GM18505 (cell line): ENCODE results near the gene SKI.

Experiments
- ATAC-seq: cut with Tn5 transposase; IDR thresholded peaks from one replicate; pipeline ENCODE4 v1.9.1; 2021; ENCODE audit not compliant: unreplicated experiment
- POLR2A ChIP-seq: IDR thresholded peaks from 4 replicates; pipeline ENCODE4 v1.6.1; 2011; ENCODE audit warnings: borderline replicate concordance; ENCODE audit not compliant: insufficient read depth, insufficient read length; ENCODE audit errors: extremely low read depth

SKI gene

GRCh38 chr1:2275796-2276536 is 47.8 kb downstream of the SKI start:
- no peak for ATAC-seq
- no peak for TF ChIP-seq POLR2A

GRCh38 chr1:2276803-2277580 is 48.9 kb downstream of the SKI start:
- no peak for TF ChIP-seq POLR2A
- ATAC-seq = no peak

GRCh38 chr1:2277741-2278488 is 49.8 kb downstream of the SKI start:
- TF ChIP-seq POLR2A = no peak
- no peak for ATAC-seq

- no peak for TF ChIP-seq POLR2A
- no peak for ATAC-seq
Measured at GRCh38 chr1:2278591-2279209, 50.6 kb downstream of the SKI start.

GRCh38 chr1:2279210-2279639 is 51.1 kb downstream of the SKI start:
- TF ChIP-seq POLR2A = no peak
- ATAC-seq = no peak

- no peak for TF ChIP-seq POLR2A
- no peak for ATAC-seq
Measured at GRCh38 chr1:2279817-2280216, 51.7 kb downstream of the SKI start.

GRCh38 chr1:2282556-2283270 is 54.6 kb downstream of the SKI start:
- ATAC-seq = no peak
- TF ChIP-seq POLR2A = no peak

- no peak for ATAC-seq
- TF ChIP-seq POLR2A = no peak
Measured at GRCh38 chr1:2283371-2283990, 55.4 kb downstream of the SKI start.

- TF ChIP-seq POLR2A = no peak
- no peak for ATAC-seq
Measured at GRCh38 chr1:2283991-2284895, 56.1 kb downstream of the SKI start.

- no peak for TF ChIP-seq POLR2A
- ATAC-seq = no peak
Measured at GRCh38 chr1:2284932-2285331, 56.8 kb downstream of the SKI start.

GRCh38 chr1:2286923-2287322 is 58.8 kb downstream of the SKI start:
- ATAC-seq = no peak
- no peak for TF ChIP-seq POLR2A
